Heart right ventricle (tissue), 16 donors: Measurements from ENCODE around the gene SENP2. TPM values are rescaled to one million over a fixed set of nuclear protein-coding genes. Genes with fewer than 3 reads are reported as not detected.
A peak's percentile ranks its signal among the peaks of the same experiment; 100 is the strongest.

Experiments used
- ATAC-seq, 8 donors: fragments of 200-7000 bp; cut with Tn5 transposase; one replicate each; pipeline ENCODE4 v1.9.1; 2020; ENCODE audit warnings: mild to moderate bottlenecking in 8 of 8, moderate library complexity in 8 of 8, moderate number of reproducible peaks in 1 of 8
- DNase-seq, 2 donors: peaks; one replicate each; pipeline ENCODE4 v3.0.0-alpha.2; 2020
- H3K27ac ChIP-seq, 10 donors: fragments of 200-600 bp; sonication (generic) in 2 of 10; one replicate each; pipeline versions ENCODE4 v1.5.0 to v1.8.0; 2020 to 2022; ENCODE audit warnings: mild to moderate bottlenecking in 3 of 10
- H3K27me3 ChIP-seq, 7 donors: fragments of 200-600 bp; one replicate each; pipeline ENCODE4 v1.8.0; 2021 to 2022; ENCODE audit warnings: mild to moderate bottlenecking in 2 of 7
- H3K36me3 ChIP-seq, 9 donors: fragments of 200-600 bp; sonication (generic) in 1 of 9; one replicate each; pipeline versions ENCODE4 v1.5.0 to v1.8.0; 2020 to 2022; ENCODE audit warnings: mild to moderate bottlenecking in 2 of 9
- H3K4me1 ChIP-seq, 9 donors: fragments of 200-600 bp; sonication (generic) in 1 of 9; one replicate each; pipeline versions ENCODE4 v1.5.0 to v1.8.0; 2020 to 2022; ENCODE audit warnings: mild to moderate bottlenecking in 4 of 9
- H3K4me3 ChIP-seq, 10 donors: fragments of 200-600 bp; sonication (generic) in 2 of 10; one replicate each; pipeline versions ENCODE4 v1.5.0 to v1.8.0; 2020 to 2022; ENCODE audit warnings: mild to moderate bottlenecking in 7 of 10, moderate library complexity in 2 of 10
- H3K9me3 ChIP-seq, 11 donors: fragments of 200-600 bp in 10 of 11; sonication (generic) in 2 of 11; one replicate each; pipeline versions ENCODE4 v1.5.0 to v1.8.0; 2013 to 2022; ENCODE audit warnings: mild to moderate bottlenecking in 2 of 11, control low read depth in 1 of 11, moderate library complexity in 1 of 11
- CTCF ChIP-seq, 9 donors: fragments of 200-600 bp; sonication (generic) in 2 of 9; IDR thresholded peaks; one replicate each; pipeline versions ENCODE4 v1.5.0 to v1.8.0; 2021 to 2022; ENCODE audit warnings: antibody characterized with exemption in 9 of 9, mild to moderate bottlenecking in 5 of 9, moderate library complexity in 1 of 9
- WGBS, 2 donors: extraction: QIAGEN DNeasy Blood & Tissue Kit; methylation state at CpG; one replicate each; pipeline ENCODE4 v1.1.7; 2013; ENCODE audit warnings: inconsistent platforms in 1 of 2; 5-methylcytosine and 5-hydroxymethylcytosine counted together
- intact Hi-C, 10 donors: fragments of 100-400 bp; cut with DNase I; formaldehyde crosslinking; loops; one replicate each; pipeline versions ENCODE4 v1.11.1 to v1.14.2; 2022
- long read RNA-seq, 3 donors: library from polyadenylated mRNA; unstranded; transcript quantifications; one replicate each; pipeline ENCODE4 v2.0.0, GENCODE V29; 2020 to 2021
- polyA plus RNA-seq, 2 donors: library from polyadenylated mRNA; stranded (reverse); fragments of 200-250 nt; gene quantifications; one replicate each; pipeline ENCODE4 v1.2.3, GENCODE V29; 2013
- total RNA-seq, 10 donors: library from RNA; stranded (reverse); fragmentation: NEBNext Ultra II Directional in 3 of 10; extraction: Animal tissue kit (Norgen Biotek cat#: 25700) in 3 of 10; gene quantifications; one replicate each; pipeline versions ENCODE4 v1.2.1 to v1.2.4, GENCODE V29; 2021 to 2023
- donor health status: Arrhythmogenic right ventricular cardiomyopathy.
- donor health status: ischemic (EF 13 %, LVEDD 7.1; RV severe dilation, severe dysfunction).
- donor health status: healthy with polysubstance abuse.
- donor health status: DM: no; HTN: yes; CAD: no.
- donor health status: DM: no; HTN: no; CAD: no.
- donor health status: ischemic (EF 25% LVEDD 6.9; RV normal size, moderate dysfunction).
- donor health status: ischemic (EF 25% LVEDD 5.7; RV mildly dilated, moderate dysfunction).
- donor health status: healthy.
- donor health status: DM: yes; HTN: yes; CAD: no.
- donor health status: Ischemic cardiomyopathy.
- donor health status: ischemic (EF 35%, LVEDD 5.7; RV mildly dilated, moderate dysfunction).
- donor health status: nonischemic (EF 11% LVEDD 7.7; RV severe dilation, severe dysfunction).
- donor health status: DM: yes; HTN: yes; CAD: no.
- donor health status: PGD.
- donor health status: ischemic (EF 29% LVEDD 5.4; RV normal size, mild dysfunction).
- donor health status: nonischemic (EF 23%, LVEDD 6.1; RV moderate dilation, normal function).

SENP2 gene
- 10 to 100 TPM; 26.6 to 46.5 (median 39.0) TPM for total RNA-seq
- polyA plus RNA-seq, result 1 to 10 TPM; 7.9 to 8.0 TPM
- long read RNA-seq, donor 1, full-length matches to known transcripts, result 27 of 44 reads
- long read RNA-seq, donor 1, partial matches to known transcripts, result 4 of 44 reads
- long read RNA-seq, donor 1, other reads (novel, unspliced or antisense), result 13 of 44 reads
- long read RNA-seq, donor 2, full-length matches to known transcripts, result 34 of 51 reads
- long read RNA-seq, donor 2, partial matches to known transcripts, result 2 of 51 reads
- long read RNA-seq, donor 2, other reads (novel, unspliced or antisense), result 15 of 51 reads
- long read RNA-seq, donor 3, full-length matches to known transcripts, result 15 of 29 reads
- long read RNA-seq, donor 3, partial matches to known transcripts, result 7 of 29 reads
- long read RNA-seq, donor 3, other reads (novel, unspliced or antisense), result 7 of 29 reads

GRCh38 chr3:185585859-185586685 is at the start of gene SENP2:
TSS of gene SENP2 (plus strand) at chr3:185586295. CDS start at chr3:185586414, 119 bp downstream.
- ATAC-seq (peak; percentile 97 to 99 (median 98)), DNase-seq (peak; percentile 99)
- Histone ChIP-seq H3K4me1 (peaks cover 7 to 39% (median 28%) of the 10 kb centered on the region in 9 donors), H3K27ac (peak within 1 kb of the TSS; percentile 72 to 99 (median 94)), H3K27me3 (no peaks in the 10 kb centered on the region), H3K36me3 (peaks cover 0 to 12% (median 0%) of the 10 kb centered on the region in 9 donors), H3K4me3 (peak within 1 kb of the TSS; percentile 69 to 99 (median 91)), H3K9me3 (no peaks in the 10 kb centered on the region)
- TF ChIP-seq CTCF (IDR thresholded peaks at IDR 0.05), result no peak
- WGBS, 2 donors, result 0% methylated on average over 64 of the region's 64 CpGs
- intact Hi-C loops, result loop anchor here in 5 of 10 donors (2.0 to 10.0 kb wide), 4 partner anchors 87 to 221 kb away; partner anchors contain the start of genes TMEM41A (in 4 of the 5) and MAP3K13 (in 1 of the 5)

- Histone ChIP-seq H3K27ac (peak overlapping the region in 7 of 10 donors; percentile 20 to 62 (median 48)), H3K4me3 (no peak overlapping the region)
These were observed 48.6 kb upstream of the SENP2 start for GRCh38 chr3:185537369-185537970.

GRCh38 chr3:185539934-185540333 is 46.2 kb upstream of the SENP2 start:
- no peak overlapping the region for H3K4me3 ChIP-seq
- H3K9me3 ChIP-seq, result no peaks in the 10 kb centered on the region
- no peak overlapping the region for H3K27ac ChIP-seq
- TF ChIP-seq CTCF (IDR thresholded peaks at IDR 0.05), result no peak
- 60 to 67% methylated on average over 2 of the region's 2 CpGs for WGBS, 2 donors
- DNase-seq, result no peak
- peaks cover 0 to 3% (median 0%) of the 10 kb centered on the region in 7 donors for H3K27me3 ChIP-seq
- peaks cover 0 to 13% (median 0%) of the 10 kb centered on the region in 9 donors for H3K4me1 ChIP-seq
- no peaks in the 10 kb centered on the region for H3K36me3 ChIP-seq
- intact Hi-C loops, result no loop called here
- no peak for ATAC-seq

More at GRCh38 chr3:185537369-185537970, 48.6 kb upstream of the SENP2 start:
- Histone ChIP-seq H3K9me3 (no peaks in the 10 kb centered on the region), H3K4me1 (peaks cover 0 to 13% (median 0%) of the 10 kb centered on the region in 9 donors), H3K27me3 (peaks cover 0 to 3% (median 0%) of the 10 kb centered on the region in 7 donors), H3K36me3 (no peaks in the 10 kb centered on the region)
- ATAC-seq (peak; percentile 64 to 97 (median 88)), DNase-seq (peak in 1 of 2 donors; percentile 23)
- intact Hi-C loops, result no loop called here
- WGBS, 2 donors, result 29 to 56% methylated on average over 9 of the region's 9 CpGs
- no peak for TF ChIP-seq CTCF (IDR thresholded peaks at IDR 0.05)

GRCh38 chr3:185540695-185541094 is 45.4 kb upstream of the SENP2 start:
- H3K4me1 ChIP-seq, result peaks cover 0 to 13% (median 0%) of the 10 kb centered on the region in 9 donors
- H3K4me3 ChIP-seq, result no peak overlapping the region
- no peak for DNase-seq
- H3K27ac ChIP-seq, result no peak overlapping the region
- no peak for ATAC-seq
- intact Hi-C loops, result no loop called here
- WGBS, 2 donors, result 85 to 86% methylated on average over 7 of the region's 7 CpGs
- no peaks in the 10 kb centered on the region for H3K36me3 ChIP-seq
- no peaks in the 10 kb centered on the region for H3K9me3 ChIP-seq
- peaks cover 0 to 3% (median 0%) of the 10 kb centered on the region in 7 donors for H3K27me3 ChIP-seq
- TF ChIP-seq CTCF (IDR thresholded peaks at IDR 0.05), result no peak
